Right lobe of liver (tissue), 4 donors: ENCODE results near the gene MCM10.

Experiments
- POLR2A ChIP-seq: fragments of 450-650 bp; IDR thresholded peaks from one replicate; pipeline ENCODE4 v1.6.1; 2017; ENCODE audit warnings: antibody characterized with exemption, mild to moderate bottlenecking
- TF ChIP-seq, protein P1 (sequence below), 4 donors: fragments of 200-600 bp in 3 of 4; fragments of 450-650 bp in 1 of 4; IDR thresholded peaks; one replicate each; pipeline versions ENCODE4 v1.5.1 to v1.8.0; 2016 to 2022; ENCODE audit warnings: antibody characterized with exemption in 4 of 4, mild to moderate bottlenecking in 2 of 4
- donor health status: DM: no; HTN: no; CAD: no.
- donor health status: DM: no; HTN: no; CAD: no.
- donor health status: DM: no; HTN: yes; CAD: no.

DNA sequence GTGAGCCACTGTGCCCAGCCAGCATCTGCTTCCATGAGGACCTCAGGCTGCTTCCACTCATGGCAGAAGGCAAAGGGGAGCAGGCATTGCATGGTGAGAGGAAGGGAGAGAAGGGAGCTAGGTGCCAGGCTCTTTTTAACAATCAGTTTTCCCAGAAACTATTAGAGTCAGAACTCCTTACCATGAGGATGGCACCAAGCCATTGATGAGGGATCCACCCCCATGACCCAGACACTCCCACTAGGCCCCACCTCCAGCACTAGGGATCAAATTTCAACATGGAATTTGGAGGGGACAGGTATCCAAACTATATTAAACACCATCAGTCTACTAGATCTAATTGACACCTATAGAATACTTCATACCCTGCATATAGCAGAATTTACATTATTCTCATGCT lies 14.2 kb upstream of the MCM10 start:
- no peak for TF ChIP-seq POLR2A
- TF ChIP-seq, protein P1, sequence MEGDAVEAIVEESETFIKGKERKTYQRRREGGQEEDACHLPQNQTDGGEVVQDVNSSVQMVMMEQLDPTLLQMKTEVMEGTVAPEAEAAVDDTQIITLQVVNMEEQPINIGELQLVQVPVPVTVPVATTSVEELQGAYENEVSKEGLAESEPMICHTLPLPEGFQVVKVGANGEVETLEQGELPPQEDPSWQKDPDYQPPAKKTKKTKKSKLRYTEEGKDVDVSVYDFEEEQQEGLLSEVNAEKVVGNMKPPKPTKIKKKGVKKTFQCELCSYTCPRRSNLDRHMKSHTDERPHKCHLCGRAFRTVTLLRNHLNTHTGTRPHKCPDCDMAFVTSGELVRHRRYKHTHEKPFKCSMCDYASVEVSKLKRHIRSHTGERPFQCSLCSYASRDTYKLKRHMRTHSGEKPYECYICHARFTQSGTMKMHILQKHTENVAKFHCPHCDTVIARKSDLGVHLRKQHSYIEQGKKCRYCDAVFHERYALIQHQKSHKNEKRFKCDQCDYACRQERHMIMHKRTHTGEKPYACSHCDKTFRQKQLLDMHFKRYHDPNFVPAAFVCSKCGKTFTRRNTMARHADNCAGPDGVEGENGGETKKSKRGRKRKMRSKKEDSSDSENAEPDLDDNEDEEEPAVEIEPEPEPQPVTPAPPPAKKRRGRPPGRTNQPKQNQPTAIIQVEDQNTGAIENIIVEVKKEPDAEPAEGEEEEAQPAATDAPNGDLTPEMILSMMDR (IDR thresholded peaks at IDR 0.05): no peak
